NCI-H510A (cell line): ENCODE measurements around the gene ZNF837.
A peak's percentile ranks its signal among the peaks of the same experiment; 100 is the strongest.

ENCODE experiments used
- DNase-seq: peaks from one replicate; lab custom pipeline; 2025; lab: John Stamatoyannopoulos, UW

ZNF837 gene

GRCh38 chr19:58368561-58369360 lies 12.1 kb downstream of the ZNF837 start:
- DNase-seq, result no peak

- DNase-seq, result no peak
Observed at GRCh38 chr19:58367698-58368454, 13.0 kb downstream of the ZNF837 start.

DNA sequence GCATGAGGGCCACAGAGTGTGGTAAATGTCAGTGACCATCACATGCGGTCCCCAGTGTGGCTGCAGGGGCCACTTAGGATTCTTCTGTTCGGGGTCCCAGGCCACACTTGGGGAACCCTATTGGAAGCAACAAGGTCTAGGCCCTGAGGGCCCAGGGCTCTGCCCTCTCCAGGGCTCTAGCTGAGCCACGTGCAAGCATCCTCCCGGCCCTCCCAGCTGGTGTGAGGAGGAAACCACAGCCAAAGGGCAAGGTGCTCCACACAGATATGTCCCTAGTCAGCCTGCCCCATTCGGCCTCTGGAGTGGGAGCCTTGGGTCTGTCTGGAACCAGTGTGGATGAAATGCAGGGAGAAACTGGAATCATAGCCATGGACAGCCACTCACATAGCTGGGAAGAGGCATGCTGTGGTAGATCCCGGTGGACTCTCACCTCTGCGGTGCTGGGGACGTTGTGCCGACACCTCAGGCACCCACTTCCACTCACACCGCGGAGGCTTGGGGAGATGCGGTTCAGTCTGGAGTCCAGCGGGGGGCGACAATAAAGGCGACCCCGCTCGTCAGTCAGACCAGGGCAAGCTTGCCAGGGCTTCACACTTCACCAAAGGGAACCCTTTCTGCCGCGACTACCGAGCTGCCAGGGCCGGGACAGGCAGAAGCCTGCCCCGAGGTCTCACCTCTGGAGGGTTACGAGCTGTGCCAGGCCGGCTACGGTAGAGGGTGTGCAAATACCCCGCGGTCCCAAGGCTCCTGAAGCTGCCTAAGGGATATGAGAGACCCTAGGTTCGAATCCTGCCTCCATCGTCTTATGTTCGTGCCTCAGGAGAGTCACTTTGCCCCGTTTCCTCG lies 14.0 kb downstream of the ZNF837 start:
- no peak for DNase-seq

GRCh38 chr19:58364146-58364545 lies 16.7 kb downstream of the ZNF837 start:
- DNase-seq, result no peak

GRCh38 chr19:58362272-58362994 lies 18.4 kb downstream of the ZNF837 start, which contains the start of gene ZNF497:
Gene ZNF497 (minus strand): TSS chr19:58362751. CDS start chr19:58357635, 5,116 bp downstream.
- peak; percentile 92 for DNase-seq

DNA sequence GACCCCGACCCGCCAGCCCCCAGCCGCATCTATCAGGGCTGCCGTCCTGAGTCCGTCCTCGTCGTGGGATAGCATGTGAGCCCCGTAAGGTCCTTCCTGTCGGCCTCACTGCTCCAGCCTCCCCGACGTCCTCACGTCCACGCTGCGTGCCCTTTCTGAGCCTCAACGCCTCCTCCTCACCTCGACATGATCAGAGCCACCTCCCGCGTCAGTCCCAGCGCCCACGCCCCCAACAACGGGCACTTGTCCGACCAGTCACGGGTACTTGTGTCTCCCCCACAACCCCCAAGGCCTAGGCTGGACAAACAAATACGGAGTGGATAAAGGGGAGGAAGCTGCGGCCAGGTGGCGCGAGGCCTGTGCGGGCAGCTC lies 18.9 kb downstream of the ZNF837 start:
- DNase-seq, result peak; percentile 28

- DNase-seq, result no peak
Observed at GRCh38 chr19:58357481-58358145, 23.2 kb downstream of the ZNF837 start.

DNA sequence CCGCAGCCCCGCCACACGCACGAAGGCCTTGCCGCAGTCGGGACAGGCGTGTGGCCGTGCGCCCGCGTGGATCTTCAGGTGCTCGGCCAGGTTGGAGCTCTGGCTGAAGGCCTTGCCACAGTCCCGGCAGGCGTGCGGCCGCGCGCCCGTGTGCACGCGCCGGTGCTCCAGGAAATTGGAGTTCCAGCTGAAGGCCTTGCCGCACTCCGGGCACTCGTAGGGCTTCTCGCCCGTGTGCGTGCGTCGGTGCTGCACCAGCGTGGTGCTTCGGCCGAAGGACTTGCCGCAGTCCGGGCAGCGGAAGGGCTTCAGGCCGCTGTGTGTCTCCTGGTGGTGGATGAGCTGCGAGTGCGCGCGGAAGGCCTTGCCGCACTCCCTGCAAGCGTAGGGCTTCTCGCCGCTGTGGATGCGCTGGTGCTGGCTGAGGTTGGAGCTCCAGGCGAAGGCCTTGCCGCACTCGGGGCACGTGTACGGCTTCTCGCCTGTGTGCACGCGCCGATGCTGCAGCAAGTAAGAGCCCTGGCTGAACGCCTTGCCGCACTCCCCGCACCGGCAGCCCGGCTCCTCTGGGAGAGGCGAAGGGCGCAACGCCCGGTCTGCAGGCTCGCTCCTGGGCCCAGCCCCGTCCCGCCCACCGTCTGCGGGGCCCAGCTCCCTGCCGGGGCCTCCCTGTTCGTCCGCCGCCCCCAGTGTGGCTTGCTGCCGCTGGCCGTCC lies 23.9 kb downstream of the ZNF837 start:
- no peak for DNase-seq

DNA sequence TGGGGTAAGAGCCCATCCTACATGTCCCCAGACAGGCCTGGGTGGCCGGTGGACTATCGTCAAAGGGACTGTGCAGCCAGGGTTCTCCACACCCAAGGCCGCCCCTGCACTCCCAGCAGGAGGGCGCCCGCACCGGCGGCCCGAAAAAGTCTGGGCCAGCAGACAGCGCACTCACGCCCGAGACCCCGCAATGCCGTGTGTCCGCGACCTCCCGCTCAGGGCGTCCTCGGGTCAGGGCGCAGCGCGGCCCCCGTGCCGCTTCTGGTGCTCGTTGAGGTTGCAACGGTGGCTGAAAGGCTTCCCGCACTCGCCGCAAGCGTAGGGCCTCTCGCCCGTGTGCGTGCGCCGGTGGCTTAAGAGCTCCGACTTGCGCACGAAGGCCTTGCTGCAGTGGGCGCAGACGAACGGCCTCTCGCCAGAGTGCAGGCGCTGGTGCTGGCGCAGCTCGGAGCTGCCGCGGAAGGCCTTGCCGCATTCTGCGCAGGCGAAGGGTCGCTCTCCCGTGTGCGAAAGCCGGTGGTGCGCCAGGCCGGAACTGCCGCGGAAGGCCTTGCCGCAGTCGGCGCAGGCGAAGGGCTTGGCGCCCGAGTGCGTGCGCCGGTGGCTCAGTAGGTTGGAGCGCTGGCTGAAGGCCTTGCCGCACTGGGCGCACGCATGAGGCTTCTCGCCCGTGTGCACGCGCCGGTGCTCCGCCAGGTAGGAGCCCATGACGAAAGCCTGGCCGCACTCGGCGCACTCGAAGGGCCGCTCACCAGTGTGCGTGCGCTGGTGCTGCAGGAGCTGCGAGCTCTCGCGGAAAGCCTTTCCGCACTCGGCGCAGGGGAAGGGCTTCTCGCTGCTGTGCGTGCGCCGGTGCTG lies 24.7 kb downstream of the ZNF837 start:
- DNase-seq, result no peak

DNA sequence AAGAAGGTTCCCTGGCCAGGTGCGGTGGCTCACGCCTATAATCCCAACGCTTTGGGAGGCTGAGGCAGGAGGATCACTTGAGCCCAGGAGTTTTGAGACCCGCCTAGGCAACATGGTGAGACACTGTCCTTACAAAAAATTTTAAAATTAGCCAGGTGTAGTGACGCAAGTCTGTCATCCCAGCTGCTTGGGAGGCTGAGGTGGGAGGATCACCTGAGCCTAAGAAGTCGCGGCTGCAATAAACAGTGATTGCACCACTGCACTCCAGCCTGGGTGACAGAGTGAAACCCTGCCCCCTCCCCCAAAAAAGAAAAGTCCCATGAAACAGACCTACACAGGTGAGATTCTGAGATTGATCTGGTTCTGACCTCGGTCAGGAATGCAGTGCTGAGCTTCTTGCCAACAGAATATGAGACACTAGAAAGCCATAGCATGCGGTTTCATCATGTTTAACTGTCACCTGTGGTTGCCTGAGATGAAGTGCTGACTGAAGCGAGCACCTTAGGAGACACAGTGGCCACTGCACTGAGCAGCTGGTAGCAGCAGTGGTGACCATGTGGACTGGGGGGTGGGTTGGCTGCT lies 25.5 kb downstream of the ZNF837 start:
- DNase-seq, result no peak

GRCh38 chr19:58354478-58355030 lies 26.3 kb downstream of the ZNF837 start:
- no peak for DNase-seq

DNA sequence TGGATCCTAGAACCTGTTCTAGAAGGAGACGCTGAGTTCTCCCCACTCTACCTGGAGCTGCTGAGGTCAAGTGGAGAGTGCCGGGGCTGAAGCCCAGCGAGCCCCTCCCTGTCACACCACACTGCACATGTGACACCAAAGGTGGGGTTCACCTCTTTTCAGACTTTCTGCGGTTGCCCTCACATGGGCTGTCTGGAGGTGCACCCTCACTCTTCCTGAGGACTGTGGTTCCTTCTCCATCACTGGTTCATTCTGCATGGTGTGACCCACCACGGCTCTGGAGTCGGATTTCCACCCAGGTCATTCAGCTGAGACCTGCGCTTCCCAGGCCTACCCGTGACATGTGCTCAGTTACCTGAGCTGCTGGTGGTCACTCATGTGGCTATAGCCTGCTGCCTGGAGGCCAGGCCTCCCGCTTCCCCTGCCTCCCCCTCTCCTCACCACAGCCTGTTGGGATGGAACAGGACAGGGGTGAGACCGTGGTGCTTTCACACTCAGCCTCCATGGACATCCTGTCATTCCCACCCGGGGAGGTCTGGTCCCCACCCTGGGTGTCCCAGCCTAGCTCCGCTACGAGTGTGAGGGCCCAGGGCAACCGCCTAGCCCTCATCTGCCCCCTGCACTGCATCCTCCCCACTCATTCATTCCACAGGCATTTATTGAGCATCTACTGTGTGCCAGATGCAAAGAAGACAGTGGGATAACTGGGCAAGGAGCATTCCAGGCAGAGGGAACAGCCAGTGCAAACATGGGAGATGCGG lies 26.9 kb downstream of the ZNF837 start:
- DNase-seq, result no peak

GRCh38 chr19:58352760-58353671 lies 27.8 kb downstream of the ZNF837 start, which contains the start of gene A1BG:
Gene A1BG (minus strand): TSS chr19:58353492. CDS start chr19:58353437, 55 bp downstream.
- no peak for DNase-seq

GRCh38 chr19:58351990-58352755 lies 28.7 kb downstream of the ZNF837 start:
- DNase-seq, result no peak

GRCh38 chr19:58351558-58351878 lies 29.3 kb downstream of the ZNF837 start:
- no peak for DNase-seq

DNA sequence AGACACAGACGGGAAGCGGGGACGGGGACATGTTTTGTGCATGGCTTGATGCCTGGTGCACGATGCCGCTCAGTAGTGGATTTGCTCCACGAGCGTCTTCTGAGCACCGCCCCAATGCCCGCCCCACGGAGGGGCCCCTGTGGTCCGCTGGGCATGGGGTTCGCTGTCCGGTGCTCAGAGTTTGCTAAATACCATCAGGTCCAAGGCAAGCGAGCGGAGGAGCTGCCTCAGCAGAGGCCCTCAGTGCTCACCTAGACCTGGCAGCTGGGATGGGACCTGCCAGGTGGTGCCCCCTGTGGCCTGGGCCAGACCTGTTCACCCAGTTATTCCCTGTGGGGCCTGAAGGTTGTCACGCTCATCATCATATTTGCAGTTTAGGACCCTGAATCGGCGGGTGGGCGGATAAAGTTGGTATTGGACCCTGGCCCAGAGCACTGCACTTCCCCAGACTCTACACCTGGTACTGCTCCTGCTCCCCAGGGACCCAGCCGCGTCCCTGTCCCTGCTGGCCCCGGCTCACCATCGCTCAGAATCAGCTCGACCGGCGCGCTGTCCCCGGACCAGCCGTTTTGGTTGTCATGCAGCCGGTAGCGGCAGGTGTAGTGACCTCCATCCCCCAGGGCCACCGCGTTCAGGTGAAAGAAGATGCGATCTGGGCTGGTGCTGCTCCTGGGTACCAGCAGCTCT lies 29.8 kb downstream of the ZNF837 start:
- DNase-seq, result no peak
